HuH-7 (cell line): ENCODE measurements around the gene TXNDC11.

ENCODE experiments used
- DNase-seq: peaks from one replicate; pipeline ENCODE4 v3.0.0; 2011; ENCODE audit warnings: low spot score

Gene TXNDC11

DNA sequence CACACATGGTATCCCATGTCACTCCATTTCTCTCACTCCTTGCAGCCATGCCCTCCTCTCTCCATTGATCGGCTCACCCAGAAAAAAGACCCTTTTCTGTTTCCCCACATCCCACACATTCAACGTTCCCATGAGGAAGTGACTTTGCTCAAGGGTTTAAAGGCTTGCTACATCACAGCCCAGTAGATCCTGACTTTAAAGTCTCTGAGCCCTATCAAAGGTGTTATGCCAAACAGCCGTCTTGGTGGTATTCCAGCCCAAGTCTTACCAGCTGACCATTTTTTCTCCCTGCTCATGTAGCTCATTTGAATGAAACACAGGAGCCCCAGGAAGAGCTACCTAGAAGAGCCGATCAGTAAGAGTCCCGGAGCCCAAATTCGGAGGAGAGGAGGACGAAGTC, 7.4 kb upstream of the TXNDC11 start:
- DNase-seq, result no peak

DNA sequence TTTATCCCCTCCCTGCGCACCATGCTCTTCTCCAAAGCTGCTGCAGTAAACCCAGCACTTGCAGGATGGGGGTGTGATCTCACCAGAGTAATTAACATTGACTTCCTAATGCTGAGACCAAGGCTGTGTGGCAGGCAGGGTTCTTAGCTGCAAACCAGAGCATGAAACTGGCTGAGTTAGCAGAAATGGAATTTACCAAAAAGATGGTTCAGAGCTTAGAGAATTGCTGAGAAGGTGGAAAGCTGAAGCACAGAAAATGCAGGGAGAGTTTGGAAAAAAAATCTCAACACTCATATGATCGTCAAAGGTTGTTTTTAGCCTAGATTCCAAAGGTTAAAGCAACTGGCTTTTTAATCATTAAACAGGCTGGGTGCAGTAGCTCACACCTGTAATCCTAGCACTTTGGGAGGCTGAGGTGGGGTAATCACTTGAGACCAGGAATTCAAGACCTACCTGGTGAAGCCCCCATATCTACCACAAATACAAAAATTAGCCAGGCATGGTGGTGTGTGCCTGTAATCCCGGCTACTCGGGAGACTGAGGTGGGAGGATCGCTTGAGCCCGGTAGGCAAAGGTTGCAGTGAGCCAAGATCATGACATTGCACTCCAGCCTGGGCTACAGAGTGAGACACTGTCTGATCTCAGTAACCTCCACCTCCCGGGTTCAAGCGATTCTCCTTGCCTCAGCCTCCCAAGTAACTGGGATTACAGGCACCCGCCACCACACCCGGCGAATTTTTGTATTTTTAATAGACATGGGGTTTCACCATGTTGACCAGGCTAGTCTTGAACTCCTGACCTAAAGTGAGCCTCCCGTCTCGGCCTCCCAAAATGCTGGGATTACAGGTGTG, 6.0 kb upstream of the TXNDC11 start:
- peak; percentile 27 for DNase-seq

DNA sequence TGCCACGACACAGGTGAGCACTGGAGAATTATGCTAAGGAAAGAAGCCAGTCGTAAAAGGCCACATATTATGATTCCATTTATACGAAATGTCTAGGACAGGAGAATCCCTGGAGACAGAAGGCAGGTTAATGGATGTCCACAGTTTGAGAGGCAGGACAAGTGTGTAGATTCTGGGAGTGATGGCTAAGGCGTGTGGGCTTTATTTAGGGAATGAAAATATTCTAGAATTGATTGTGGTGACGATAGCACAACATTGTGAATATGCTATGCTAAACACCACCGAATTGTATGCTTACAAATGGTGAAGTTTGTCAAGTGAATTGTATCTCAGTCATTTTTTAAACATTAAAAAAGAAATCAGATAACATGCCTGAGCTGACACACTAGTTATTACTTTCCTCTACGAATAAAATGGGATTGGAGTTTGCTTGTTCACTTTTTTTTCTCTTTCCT, 5.3 kb upstream of the TXNDC11 start:
- DNase-seq, result no peak

DNA sequence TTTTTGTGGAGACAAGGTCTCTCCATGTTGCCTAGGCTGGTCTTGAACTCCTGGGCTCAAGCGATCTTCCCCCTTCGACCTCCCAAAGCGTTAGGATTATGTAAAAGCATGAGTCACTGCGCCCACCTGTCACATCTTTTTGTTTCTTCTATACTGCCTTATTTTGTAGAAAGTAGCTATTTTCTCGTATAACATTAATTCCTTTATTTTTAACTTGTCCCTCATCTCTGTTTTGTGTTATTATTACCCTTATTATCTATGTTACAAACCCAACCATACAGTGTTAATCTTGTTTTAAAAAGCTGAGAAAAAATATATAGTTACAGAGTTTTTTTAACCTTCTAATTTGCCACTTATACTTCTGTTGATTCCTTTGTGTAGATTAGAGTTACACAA, 1.4 kb upstream of the TXNDC11 start:
- no peak for DNase-seq

DNA sequence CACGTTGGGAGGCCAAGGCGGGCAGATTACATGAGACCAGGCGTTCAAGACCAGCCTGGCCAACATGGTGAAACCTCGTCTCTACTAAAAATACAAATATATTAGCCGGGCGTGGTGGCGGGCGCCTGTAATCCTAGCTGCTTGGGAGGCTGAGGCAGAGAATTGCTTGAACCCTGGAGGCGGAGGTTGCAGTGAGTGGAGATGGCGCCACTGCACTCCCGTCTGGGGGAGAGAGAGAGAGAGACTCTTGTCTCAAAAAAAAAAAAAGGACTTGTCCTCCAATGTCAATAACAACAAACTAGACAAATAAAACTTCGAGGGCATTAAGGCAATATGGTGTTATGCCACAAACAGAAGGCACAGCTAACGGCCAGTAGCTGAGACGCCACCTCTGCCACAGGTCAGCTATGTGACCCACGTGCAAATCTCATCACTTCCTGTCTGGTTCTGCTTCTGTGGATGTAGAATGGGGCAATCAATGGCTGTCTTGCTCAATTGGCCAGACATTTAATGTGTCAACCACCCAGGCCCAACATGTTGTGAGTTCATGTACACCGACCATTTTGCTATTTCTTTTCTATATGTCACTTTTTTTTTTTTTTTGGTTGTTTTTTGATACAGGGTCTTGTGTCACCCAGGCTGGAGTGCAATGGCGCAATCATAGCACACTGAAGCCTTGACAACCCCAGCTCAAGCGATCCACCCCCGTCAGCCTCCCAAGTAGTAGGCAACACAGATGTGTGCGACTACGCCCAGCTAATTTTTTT, 834 bp upstream of the TXNDC11 start:
- DNase-seq, result peak; percentile 61

DNA sequence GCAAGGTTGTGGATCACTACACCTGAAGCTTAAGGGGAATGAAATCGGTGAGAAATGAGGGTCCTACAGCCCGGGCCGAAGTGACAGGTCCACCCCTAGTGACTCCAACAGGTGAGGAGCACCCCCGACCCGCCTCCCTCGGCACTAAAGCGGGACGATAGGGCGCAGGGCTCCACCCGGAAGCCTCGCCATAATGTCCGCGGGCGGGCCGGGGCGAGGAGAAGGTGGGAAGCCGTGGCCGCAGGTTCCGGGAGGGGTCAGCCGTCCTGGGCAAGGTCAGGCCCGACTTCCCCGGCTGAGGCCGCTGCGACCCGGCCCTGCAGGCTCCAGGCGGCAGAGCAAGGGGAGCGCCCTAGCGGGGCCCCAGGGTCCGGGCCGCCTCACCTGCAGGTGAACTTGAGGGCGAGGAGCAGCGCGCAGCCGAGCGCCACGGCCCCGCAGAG, 543 bp downstream of the TXNDC11 start:
- DNase-seq, result peak; percentile 23

DNA sequence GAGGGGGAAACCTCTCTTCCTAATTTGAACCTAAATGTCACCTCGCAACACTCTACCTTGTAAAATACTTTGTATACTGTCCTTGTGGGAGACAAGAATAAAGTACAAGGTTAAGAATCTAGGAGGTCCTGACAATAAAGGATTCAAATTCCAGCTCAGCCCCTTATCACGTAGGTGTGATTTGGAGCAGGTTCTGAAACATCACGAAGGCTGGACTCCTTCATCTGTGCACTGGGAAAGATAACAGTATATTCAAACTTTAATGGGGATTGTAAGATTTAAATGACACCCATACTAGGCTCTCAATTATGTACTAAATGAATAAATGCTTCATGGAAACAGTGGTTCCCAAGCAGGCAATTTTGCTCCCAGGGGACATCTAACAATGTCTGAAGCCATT, 2.1 kb downstream of the TXNDC11 start:
- no peak for DNase-seq

DNA sequence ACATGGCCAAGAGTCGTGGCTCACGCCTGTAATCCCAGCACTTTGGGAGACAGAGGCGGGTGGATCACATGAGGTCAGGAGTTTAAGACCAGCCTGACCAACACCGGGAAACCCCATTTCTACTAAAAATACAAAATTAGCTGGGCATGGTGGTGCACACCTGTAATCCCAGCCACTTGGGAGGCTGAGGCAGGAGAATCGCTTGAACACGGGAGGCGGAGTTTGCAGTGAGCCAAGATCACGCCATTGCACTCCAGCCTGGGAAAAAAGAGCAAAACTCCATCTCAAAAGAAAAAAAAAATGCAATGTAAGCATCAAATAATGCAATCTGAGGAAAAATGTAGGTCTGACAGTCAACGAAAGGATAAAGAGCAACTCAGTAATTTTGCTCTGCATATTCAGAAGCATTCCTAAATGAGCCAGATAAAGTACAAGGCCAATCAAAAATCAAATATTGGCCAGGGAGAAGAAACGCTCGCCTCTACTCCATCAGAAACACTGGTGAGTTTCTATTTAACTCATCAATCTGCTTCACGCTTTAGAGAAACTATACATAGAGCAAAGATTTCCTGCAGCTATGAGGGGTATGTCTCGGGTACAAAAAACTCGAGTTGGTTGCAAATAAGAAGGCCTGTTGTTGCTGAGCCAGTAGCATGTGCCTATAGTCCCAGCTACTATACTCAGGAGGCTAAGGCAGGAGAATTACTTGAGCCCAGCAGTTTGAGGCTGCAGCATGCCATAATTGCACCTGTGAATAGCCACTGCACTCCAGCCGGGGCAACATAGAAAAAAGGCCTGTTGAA, 3.7 kb downstream of the TXNDC11 start:
- no peak for DNase-seq

DNA sequence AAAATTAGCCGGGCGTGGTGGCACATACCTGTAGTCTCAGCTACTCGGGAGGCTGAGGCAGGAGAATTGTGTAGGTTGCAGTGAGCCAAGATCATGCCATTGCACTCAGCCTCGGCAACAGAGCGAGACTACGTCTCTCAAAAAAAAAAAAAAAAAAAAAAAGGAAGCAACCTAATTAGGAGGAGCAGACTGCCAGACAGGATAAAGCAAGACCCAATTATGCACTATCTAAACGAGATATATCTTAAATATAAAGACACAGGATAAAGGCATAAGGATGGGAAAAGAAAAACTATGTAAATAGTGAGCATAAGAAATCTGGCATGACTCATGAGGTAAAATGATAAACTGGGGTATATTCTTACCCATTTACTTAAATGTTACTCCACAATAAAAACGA, 4.9 kb downstream of the TXNDC11 start:
- no peak for DNase-seq

DNA sequence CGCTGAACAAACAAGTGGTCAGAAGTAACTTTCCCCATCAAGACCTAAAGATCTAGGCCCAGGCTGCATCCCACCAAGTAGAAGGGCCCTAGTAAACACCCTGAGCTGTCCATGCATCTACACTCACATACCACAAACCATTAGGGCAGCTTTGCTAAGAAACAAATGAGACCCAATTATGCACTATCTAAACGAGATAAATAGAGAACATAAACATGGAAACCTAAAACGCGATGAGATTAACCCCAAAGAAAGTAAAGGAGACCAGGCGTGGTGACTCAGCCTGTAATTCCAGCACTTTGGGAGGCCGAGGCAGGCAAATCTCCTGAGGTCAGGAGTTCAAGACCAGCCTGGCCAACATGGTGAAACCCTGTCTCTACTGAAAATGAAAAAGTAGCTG, 5.8 kb downstream of the TXNDC11 start:
- no peak for DNase-seq

DNA sequence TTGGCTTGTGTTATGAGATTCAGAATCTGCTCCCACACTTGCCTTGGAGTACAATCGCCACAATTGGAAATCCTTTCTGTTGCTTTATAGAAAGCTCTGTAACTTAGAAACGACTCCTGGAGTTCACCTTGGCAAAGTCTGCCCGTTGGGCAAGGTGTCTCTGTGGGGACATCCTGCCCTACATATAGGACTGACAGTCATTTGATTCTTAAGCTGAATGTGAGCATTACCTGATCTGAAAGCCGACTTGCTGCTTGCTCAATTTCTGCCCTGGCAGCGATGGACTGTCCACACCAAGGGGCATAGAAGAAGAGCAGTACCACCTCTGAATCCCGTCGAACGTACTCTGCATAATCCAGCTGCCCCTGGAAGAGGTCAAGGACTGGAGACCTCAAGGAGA, 6.9 kb downstream of the TXNDC11 start:
- DNase-seq, result no peak

DNA sequence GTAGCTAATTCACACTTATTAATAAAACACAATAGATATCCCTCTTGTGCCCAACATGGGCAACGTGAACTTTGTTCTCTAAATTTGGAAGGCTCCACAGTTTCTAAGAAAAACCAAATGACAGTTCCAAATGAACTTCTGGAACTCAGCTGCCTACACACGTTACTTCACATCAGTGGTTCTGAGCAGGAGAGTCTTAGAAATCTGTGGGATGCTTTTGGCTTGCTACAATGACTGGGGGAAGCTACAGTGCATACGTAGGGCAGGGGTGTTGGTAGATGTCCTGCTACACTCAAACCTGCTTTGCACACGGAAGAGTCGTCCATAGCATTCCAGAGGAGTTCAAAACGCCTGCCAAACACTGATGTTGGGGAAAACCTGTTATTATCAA, 8.0 kb downstream of the TXNDC11 start:
- no peak for DNase-seq

DNA sequence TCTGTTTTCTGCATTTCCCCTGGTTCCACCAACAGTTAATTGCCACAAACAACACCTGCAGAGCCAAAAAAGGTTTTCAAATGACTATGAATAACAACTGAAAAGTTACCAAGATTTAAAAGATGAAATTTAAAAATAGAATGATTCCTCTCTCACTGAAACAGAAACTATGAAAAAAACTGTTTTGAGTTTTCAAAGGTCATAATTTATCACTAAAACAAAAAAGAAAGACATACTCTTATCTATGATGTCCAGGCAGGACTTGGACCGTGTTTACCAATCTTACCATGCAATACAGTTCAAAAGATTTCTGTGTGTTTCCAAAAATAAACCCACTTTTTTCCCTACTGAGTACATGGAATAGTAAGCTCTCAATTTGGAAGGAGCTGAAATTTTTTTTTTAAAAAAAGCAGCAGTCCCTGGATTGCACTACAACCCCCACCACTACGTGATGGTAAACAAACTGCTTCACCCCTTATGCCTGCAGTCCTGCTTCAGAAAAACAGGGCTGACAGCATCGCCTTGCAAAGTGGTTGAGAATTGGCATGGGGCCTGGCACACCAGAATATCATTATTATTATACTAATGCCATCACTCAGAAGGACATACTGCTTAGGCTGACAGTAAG, 8.5 kb downstream of the TXNDC11 start:
- DNase-seq, result no peak

DNA sequence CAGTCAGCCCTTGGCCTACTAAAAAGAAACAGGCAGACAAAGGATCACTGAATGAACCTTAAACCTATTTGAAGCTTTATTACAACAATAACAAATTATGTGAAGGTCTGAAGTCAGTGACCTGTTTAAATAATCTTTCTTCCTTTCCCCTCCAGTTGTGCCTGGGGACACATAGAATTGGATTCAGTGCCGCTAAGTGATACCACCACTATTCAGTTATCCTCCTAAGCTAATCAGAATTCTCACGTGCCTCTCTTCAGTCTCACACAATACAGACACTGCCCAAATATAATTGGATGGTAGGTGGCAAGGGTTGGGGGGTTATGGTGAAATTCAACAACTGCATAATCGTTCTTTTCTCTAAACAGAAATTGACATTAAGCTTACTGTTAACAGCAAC, 11.4 kb downstream of the TXNDC11 start:
- no peak for DNase-seq

DNA sequence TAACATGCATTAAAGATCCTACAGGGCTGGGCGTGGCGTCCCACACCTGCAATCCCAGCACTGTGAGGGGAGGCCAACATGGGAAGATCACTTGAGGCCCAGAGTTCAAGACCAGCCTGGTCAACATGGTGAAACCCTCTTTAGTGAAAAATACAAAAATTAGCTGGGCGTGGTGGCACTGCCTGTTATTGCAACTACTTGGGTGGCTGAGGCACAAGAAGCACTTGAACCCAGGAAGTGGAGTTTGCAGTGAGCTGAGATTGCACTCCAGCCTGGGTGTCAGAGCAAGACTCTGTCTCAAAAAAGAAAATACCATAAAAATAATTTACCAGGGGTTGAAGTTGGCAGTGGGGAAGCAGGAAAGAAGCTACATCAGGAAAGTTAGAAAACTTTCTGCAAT, 12.9 kb downstream of the TXNDC11 start:
- no peak for DNase-seq

DNA sequence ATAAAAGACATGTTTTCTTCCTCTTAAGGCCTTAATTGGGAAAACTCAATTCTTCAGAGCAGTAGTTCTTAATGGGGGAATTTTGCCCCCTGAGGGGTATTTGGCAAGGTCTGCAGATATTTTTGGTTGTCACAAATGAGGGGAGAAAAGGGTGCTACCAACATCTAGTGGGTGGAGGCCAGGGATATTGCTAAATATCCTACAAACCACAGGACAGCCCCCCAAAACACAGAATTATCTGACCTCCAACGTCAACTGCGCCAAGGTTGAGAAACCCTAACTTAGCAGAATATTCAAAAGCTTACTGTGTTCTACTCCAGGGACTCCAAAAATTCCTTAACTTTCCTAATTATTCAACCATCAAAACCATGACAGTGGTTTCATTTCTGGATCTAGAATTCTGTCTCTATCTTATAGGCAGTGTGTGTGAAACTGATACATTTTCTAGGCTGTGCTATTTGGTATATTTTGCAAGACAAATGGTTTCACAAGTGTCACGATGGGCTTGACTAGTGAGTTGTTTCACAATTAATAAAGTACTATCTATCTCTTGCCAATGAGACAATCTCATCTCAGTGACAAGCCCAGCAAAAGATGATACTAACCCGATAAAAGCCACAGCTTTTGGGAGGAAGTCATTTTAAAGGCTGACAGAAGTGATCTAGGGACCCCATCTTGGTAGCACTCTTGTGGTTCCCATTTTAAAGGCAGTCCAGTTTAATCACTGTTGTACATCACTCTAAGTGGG, 14.7 kb downstream of the TXNDC11 start:
- no peak for DNase-seq

DNA sequence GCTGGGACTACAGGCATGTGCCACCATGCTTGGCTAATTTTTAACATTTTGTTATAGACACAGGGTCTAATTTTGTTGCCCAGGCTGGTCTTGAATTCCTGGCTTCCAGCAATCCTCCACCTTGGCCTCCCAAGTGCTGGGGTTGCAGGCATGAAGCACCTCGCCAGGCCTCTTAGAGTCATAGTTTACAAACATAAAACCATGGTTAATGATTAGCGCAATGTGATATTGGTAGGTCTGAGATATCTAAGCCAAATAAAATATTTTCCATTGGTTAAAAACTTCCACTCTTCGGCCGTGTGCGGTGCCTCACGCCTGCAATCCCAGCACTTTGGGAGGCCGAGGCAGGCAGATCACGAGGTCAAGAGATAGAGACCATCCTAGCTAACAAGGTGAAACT, 16.6 kb downstream of the TXNDC11 start:
- no peak for DNase-seq

DNA sequence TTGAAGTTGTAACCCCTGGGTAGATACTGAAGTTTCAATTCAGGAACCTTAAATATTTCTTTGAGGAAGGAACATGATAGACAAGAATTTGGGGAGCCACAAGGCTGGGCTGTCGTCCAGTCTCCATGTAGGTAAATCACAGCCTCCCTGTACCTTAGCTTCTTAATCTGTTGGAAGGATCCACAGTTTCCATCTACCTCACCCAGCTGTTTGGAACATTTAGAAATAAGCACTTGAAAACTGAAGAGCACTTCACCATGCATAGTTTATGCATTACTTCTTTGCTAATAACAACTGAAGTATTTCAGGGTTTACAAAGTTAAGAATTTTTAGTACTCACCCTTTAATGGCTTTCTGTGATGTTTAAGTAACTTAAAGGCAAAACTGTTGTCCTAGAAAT, 17.2 kb downstream of the TXNDC11 start:
- DNase-seq, result no peak

DNA sequence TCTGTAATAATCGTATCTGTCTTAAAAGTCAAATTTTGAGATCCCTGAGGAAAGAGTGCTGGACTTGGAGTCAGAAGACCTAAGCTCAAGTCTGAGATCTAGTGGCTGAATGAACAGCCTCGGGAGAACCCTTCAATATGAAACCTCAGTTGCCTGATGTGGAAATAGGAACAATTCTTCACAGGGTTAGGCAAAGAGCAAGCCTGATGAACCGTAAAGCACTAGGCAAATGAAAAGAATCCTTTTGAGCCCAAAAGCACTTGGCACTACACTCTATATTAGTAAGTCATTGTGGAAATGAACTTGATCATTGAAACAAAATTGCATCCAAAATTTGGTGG, 20.2 kb downstream of the TXNDC11 start:
- DNase-seq, result no peak

DNA sequence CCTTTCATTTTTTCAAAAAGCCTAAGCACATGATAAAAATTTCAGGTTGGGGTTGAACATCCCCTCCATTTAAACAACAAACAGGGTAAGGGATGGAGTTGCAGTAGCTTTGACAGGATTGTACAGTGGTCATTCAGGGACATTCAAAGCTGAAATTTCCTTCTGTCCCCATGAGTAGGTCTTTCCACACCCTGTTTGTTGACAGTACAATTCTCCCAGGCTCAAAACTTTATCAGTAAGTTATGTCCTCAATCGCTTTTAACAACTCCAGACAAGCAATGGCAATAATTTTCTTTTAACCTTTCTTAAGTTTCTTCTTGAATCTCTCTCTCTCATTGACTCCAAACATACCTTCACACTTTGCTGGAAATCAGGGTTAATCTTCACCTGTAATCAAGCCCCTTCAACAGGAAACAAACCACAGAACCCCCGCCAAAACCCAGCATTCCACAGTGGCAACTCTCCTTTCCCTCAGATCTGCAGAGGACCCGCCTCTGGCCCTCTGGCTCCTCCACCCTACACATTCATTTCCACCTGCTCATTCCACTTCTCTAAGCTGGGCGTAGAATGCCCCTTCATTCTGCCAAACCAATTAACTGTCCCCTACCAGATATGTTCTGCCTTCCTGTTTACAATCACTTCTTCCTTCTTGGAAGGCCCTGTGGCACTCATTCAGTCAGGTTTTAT, 20.7 kb downstream of the TXNDC11 start:
- DNase-seq, result no peak

DNA sequence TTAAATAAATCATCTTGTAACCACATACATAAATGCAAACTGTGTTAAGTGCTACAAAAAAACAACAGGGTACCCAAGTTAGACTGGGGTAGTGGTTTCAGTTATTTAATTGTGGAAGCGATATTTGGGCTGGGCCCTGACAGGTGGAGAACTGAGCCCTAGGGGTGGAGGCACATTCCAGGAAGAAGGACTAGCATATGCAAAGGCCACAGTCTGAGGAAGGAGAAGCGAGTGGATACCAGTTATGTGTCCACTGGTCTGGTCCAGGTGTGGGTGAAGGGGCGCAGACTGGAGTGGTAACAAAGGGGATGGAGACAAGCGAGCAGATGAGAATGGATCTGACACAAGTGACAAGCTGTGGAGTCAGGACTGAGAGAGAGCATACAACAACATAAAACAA, 22.9 kb downstream of the TXNDC11 start:
- no peak for DNase-seq
